Glomerular visceral epithelial cell (primary cell): Measurements from ENCODE around the gene ACTN1.
A peak's percentile ranks its signal among the peaks of the same experiment; 100 is the strongest.

ENCODE experiments used
- DNase-seq: peaks from one replicate; pipeline ENCODE4 v3.0.0-alpha.2; 2016; ENCODE audit errors: extremely low spot score

ACTN1 gene

DNA sequence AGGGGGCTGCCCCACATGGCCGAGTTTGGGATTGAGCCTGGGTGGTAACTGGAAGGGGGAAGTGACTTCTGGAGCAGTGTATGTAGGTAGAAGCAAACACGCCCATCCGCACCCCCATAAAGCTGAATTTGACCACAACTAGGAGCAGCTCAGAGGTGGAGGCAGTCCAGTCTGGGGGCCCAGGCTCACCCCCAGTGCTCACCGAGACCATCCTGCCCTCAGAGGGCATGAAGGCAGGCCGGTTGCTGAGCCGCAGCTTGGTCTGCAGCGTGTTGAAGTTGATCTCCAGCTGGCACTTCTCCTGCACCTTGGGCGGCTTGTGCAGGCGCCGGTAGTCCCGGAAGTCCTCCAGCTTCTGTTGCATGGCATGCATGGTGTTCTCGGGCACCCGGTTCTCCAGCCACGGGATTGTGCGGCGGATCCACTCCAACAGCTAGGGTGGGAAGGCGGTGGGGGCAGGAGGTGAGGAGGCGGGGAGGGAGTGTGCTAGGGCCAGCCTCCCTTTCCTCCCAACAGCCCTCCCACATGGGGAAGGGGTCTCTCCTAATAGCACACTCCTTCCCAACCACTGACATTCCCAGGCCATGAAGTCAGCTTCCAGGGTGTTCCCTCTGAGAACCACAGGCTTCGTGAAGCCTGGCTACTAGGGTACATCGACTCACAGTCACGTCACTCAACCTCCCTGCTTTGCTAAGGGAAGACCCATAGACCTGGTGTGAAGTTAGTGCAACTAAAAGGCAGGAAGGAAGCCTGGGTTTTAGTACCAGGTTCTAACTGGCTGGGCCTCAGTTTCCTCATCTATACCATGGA lies 87.0 kb downstream of the ACTN1 start:
- DNase-seq: peak; percentile 64

DNA sequence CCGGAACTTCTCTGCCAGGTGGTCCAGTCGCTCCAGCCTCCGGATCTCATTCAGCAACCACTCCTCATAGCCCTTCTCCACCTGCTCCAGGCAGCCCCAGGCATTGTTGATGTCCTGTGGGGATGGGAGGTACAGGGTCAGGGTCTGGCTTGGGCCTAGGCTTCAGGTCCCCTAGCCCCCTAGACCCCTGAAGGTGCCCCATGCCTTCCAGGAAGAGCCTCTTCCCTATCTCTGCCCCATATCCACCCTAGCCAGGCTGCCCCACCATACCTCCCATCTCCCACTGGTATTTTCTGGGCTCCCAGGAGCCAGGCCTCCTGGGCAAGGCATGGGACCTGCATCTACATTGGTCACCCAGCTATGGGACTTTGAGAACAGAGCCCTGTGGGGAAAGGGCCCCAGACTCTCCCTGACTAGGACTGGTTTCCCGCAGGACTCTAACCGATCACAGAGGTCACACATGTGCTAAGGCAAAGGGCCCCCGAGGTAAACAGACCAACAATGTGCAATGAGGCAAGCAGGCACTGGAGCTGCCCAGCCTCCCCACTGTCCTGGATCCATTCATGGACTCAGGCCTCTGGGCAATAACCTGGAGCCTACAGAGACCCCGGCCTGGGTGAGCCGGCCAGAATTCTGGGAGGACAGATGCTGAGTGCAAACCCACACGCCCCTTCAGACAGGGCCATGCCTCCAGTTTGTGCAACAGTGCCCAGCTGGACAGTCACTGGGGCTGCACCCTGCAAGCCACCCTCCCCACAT lies 88.8 kb downstream of the ACTN1 start:
- DNase-seq: no peak

DNA sequence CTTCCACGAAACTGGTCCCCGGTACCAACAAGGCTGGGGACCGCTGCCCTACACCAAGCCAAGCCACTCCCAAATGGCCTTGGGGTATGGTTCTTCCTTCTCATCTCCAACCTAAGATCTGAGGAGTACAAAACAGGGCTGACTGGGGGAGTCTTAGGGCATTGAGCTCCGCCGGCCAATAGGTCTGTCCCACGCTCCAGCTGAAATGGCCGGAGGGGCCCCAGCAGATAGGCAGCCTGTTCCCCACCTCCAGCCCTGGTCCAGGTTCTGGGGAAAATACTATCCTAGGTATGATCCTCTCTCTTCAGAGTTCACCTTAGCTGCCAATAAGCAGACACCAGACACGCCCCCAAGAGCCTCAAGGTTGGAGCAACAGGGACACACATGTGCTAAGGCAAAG lies 90.2 kb downstream of the ACTN1 start:
- no peak for DNase-seq

DNA sequence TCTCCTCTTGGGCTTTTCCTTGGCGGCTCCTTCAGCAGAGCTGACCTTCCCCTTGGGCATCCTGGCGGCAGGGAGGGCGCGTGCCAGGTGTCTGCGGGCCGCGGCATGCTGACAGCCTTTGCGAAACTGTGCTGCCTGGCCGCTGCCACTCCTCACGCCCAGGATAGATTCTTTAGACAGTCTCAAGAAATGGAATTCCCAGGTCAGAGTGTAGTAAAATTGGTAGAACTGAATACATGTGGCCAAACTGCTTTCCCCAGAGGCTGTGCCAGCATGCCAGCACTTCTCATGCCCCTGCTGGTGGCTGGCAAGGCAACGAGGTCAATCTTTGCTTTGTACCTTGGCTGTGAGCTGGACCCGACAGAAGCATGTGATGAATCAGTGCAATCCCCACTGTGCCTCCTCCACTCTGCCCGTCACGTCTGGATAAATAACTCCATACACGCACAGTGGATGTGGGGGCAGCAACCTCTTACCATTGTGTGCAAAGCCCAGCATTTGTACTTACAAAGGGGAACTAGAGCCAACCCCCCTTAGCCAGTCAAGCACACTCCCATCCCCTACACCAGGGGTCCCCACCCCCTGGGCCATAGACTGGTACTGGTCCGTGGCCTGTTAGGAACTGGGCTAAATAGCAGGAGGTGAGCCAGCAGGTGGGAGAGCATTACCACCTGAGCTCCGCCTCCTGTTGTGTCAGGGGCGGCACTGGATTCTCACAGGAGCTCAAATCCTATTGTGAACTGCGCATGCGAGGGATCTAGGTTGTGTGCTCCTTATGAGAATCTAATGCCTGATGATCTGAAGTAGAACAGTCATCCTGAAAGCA lies 90.9 kb downstream of the ACTN1 start:
- DNase-seq: no peak

GRCh38 chr14:68886109-68886434 lies 93.0 kb downstream of the ACTN1 start:
- DNase-seq: no peak

DNA sequence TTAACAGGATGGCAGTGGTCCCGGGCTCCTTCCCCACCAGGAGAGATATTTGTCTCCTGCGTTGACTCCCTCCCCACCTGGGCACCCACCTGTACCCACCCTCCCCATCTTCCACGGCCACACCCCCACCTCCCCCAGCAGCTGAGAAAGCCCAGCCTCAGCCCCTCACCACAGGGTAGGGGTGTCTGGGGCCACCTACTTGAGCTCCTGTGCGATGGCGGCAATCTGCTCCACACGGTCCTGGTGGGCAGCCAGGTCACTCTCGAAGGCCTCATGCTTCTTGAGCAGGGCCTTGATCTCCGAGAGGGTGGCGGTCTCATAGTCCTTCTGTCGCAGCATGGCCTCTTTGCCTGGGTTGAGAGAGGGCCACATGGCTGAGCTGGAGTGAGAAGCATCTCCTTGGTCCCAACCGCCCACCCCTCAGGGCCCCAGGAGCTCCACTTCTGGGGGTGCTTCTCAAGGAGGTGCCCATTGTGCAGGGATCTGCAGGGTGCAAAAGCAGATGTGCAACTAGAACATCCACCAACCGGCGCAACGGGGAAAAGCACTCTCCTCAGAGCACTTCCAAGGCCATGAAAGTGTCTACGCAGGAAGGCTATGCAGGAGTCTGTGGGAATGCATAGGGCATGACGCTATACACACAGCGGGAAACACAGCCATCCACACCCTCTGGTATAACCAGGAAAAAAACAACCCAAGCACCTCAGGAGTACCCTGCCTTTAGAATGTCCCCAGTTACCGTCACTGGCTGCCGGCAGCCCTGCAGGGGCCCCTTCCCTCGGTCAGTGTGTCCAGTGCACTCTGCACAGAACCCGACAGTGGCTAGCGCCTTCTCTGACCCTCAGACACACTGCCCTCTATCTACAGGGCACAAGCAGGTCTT lies 93.6 kb downstream of the ACTN1 start:
- no peak for DNase-seq

GRCh38 chr14:68884031-68885030 lies 94.8 kb downstream of the ACTN1 start:
- peak; percentile 88 for DNase-seq

GRCh38 chr14:68882235-68882634 lies 96.9 kb downstream of the ACTN1 start:
- DNase-seq: no peak

GRCh38 chr14:68881396-68881795 lies 97.7 kb downstream of the ACTN1 start:
- DNase-seq: no peak

DNA sequence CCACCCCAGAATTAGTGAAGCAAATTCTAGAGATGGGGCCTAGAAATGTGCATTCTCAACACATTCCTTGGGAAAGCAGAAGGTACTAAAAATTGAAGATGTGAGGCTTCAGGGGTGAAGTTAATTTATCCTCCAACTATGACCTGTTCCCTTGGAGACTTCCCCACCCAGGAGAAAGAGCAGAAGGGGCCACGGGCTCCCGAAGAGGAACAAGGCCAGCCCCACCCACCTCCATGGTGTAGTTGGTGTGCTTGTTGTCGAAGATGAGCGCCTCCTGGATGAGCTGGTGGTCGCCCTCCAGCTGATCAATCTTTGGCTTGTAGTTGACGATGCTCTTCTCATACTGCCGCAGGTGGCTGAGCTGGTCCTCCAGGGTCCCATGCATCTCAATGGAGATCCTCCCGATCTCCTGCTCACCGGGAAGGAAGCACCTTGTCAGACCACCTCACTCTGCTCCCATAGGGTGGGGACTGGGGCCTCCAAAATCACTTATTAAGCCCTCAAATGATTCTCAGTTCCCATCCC lies 98.5 kb downstream of the ACTN1 start:
- no peak for DNase-seq

GRCh38 chr14:68879841-68880575 lies 99.1 kb downstream of the ACTN1 start:
- no peak for DNase-seq

DNA sequence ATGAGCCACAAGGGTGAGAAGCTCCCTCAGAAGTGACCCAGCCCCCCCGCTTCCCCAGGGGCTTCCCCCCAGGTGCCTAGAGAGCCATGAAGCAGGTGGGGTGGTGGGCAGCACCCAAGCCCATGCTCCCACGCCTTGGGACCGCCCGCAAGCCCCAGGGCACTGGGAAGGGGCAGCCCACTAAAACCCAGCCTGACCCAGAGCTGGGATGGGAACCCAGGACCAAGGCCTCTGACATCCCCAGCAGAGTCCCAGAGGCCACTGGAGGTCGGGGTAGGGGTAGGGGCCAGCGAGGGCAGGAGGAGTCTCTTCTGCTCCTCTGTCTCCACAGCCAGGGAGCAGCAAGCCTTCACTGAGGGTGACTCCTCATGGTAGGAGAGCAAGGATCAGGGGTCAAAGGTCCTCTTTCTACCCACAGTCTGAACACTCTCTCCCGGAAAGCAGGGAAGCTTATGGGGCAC lies 99.8 kb downstream of the ACTN1 start:
- no peak for DNase-seq

GRCh38 chr14:68878908-68879307 lies 100.2 kb downstream of the ACTN1 start:
- DNase-seq: no peak

DNA sequence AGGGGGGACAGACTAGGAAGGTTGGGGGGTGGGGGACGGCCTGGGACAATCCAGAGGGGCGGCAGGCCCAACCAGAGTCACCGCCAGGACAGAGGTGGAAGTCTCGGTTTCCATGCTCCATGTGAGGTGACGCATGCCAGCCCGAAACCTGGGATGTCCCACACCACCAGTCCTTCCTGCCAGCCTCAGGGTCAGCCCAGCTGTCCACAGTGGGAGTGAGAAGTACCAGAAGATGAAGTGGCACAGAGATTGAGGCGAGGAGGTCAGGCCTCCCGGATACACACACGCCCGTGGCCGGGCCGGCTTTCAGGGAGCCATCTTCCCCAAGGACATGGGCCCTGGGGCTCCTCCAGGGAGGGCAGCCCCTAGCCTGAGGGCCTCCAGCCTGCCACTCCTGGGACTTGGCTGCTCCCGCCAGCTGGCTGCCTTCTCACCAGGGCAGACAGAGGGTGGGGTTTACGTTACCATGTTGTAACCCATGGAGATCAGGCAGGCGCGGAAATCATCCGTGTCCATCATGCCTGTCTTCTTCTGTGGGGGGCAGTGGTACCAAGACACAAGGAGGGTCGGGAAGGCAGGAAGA lies 101.0 kb downstream of the ACTN1 start:
- DNase-seq: no peak

DNA sequence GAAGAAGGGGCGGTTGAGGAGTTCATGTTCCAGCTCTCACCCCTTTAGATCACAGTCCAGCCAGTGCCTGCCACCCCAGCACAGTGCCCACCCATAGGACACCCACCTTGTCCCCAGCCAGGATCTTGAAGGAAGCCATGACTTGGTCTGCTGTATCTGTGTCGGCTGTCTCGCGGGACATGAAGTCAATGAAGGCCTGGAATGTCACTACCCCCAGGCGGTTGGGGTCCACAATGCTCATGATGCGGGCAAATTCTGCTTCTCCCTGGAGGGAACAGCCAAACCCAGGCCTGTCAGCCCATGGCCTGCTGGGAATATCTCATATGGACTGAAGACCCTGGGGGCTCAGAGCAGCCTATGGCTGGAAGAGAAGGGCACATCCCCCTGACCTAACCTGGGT lies 102.1 kb downstream of the ACTN1 start:
- DNase-seq: no peak

DNA sequence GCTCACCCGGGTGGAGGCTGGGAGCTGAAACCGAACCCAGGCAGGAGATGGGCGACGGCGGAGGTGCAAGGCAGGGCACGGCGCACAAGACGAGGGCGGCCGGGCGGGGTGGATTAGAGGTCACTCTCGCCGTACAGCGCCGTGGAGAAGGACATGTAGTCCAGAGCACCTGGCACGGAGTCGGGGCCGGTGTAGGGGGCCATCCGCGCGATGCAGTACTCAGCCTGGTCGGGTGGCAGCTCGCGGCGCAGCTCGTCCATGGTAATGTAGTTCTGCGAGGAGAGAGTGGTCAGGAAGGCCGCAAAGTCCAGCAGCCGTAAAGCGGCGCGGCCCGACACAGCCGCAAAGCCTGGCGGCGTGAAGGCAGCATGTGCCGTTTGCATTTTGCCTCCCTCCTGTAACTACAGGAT lies 104.4 kb downstream of the ACTN1 start:
- DNase-seq: no peak

GRCh38 chr14:68873376-68873775 lies 105.7 kb downstream of the ACTN1 start:
- DNase-seq: no peak

DNA sequence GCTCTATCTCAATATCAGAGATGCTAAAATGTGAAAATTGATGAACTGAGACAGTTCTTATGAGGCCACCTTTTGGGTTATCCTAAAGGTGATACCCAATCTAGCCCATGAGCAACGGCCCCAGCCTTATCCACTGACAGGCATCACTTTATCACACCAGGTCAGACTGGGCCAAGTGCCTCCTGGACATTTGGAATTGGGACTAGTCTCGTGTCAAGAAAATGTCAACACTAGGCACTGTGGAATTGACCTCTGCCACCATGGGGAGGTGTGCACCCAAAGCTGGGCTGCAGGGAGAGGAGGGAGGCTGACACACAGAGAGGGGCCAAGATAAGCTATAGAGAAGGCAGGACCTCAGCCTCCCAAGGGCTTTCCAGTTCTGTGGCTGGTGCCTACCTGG lies 107.7 kb downstream of the ACTN1 start:
- no peak for DNase-seq
